Measurements from ENCODE around the gene REV3L.

- no peak for TF ChIP-seq CTCF (IDR thresholded peaks at IDR 0.05)
- no peak for TF ChIP-seq POLR2A (IDR thresholded peaks at IDR 0.05)
Observed at GRCh38 chr6:111417181-111417585, 65.8 kb downstream of the REV3L start.

Data from adrenal gland (tissue), 5 donors.